Measurements from ENCODE around the gene NLGN4X. TPM values are rescaled to one million over a fixed set of nuclear protein-coding genes. Genes with fewer than 3 reads are reported as not detected.
A peak's percentile ranks its signal among the peaks of the same experiment; 100 is the strongest.

NLGN4X gene
- polyA plus RNA-seq (2014; cell fraction: cytosol; rRNA removed): 23.1 and 29.1 TPM in 2 replicates
- 9.4 and 13.7 TPM in 2 replicates for polyA plus RNA-seq (2014; cell fraction: nucleus; rRNA removed)

GRCh38 chrX:6228720-6229119 is at the start of gene NLGN4X:
Gene NLGN4X, minus strand, starts transcription at chrX:6228867. Its CDS starts 77,401 bp downstream, at chrX:6151466.
- DNase-seq (ENCODE audit: low spot score): peak; percentile 89

GRCh38 chrX:6266041-6266440 is 37.4 kb upstream of the NLGN4X start:
- no peak for DNase-seq (ENCODE audit: low spot score)

GRCh38 chrX:6262959-6263358 is 34.3 kb upstream of the NLGN4X start:
- no peak for DNase-seq (ENCODE audit: low spot score)

- DNase-seq (ENCODE audit: low spot score): no peak
Observed at GRCh38 chrX:6257025-6257424, 28.4 kb upstream of the NLGN4X start.

- no peak for DNase-seq (ENCODE audit: low spot score)
Observed at GRCh38 chrX:6244666-6245065, 16.0 kb upstream of the NLGN4X start.

- DNase-seq (ENCODE audit: low spot score): no peak
Observed at GRCh38 chrX:6238576-6238975, 9.9 kb upstream of the NLGN4X start.

GRCh38 chrX:6227935-6228334 is 732 bp downstream of the NLGN4X start:
- no peak for DNase-seq (ENCODE audit: low spot score)

GRCh38 chrX:6227453-6227835 is 1.2 kb downstream of the NLGN4X start:
- peak; percentile 21 for DNase-seq (ENCODE audit: low spot score)

- DNase-seq (ENCODE audit: low spot score): peak; percentile 55
Observed at GRCh38 chrX:6226596-6227452, 1.8 kb downstream of the NLGN4X start.

GRCh38 chrX:6225911-6226595 is 2.6 kb downstream of the NLGN4X start:
- DNase-seq (ENCODE audit: low spot score): peak; percentile 46

- DNase-seq (ENCODE audit: low spot score): peak; percentile 35
Observed at GRCh38 chrX:6225288-6225910, 3.3 kb downstream of the NLGN4X start.

- no peak for DNase-seq (ENCODE audit: low spot score)
Observed at GRCh38 chrX:6223516-6223915, 5.2 kb downstream of the NLGN4X start.

GRCh38 chrX:6210230-6210629 is 18.4 kb downstream of the NLGN4X start:
- no peak for DNase-seq (ENCODE audit: low spot score)

- no peak for DNase-seq (ENCODE audit: low spot score)
Observed at GRCh38 chrX:6203462-6204215, 25.0 kb downstream of the NLGN4X start.

GRCh38 chrX:6199486-6199885 is 29.2 kb downstream of the NLGN4X start:
- no peak for DNase-seq (ENCODE audit: low spot score)

- DNase-seq (ENCODE audit: low spot score): no peak
Observed at GRCh38 chrX:6187256-6187655, 41.4 kb downstream of the NLGN4X start.

- DNase-seq (ENCODE audit: low spot score): no peak
Observed at GRCh38 chrX:6184900-6185515, 43.7 kb downstream of the NLGN4X start.

- no peak for DNase-seq (ENCODE audit: low spot score)
Observed at GRCh38 chrX:6175914-6176313, 52.8 kb downstream of the NLGN4X start.

GRCh38 chrX:6170424-6170823 is 58.2 kb downstream of the NLGN4X start:
- no peak for DNase-seq (ENCODE audit: low spot score)

- no peak for DNase-seq (ENCODE audit: low spot score)
Observed at GRCh38 chrX:6169407-6169806, 59.3 kb downstream of the NLGN4X start.

- DNase-seq (ENCODE audit: low spot score): no peak
Observed at GRCh38 chrX:6163721-6164120, 64.9 kb downstream of the NLGN4X start.
